ENCODE results near the gene GBP4.

GRCh38 chr1:89167590-89168230 lies 31.0 kb downstream of the GBP4 start:
- TF ChIP-seq POLR2A (IDR thresholded peaks at IDR 0.05) (no peak), CTCF (IDR thresholded peaks at IDR 0.05) (no peak), POLR2AphosphoS5 (IDR thresholded peaks at IDR 0.05) (no peak)

Measured in breast epithelium (tissue), 3 donors.